Measurements from ENCODE around the gene SHB. TPM values are rescaled to one million over a fixed set of nuclear protein-coding genes. Genes with fewer than 3 reads are reported as not detected.

Gene SHB
- total RNA-seq, 1 experiment from 2014 or later = 56.4 TPM

DNA sequence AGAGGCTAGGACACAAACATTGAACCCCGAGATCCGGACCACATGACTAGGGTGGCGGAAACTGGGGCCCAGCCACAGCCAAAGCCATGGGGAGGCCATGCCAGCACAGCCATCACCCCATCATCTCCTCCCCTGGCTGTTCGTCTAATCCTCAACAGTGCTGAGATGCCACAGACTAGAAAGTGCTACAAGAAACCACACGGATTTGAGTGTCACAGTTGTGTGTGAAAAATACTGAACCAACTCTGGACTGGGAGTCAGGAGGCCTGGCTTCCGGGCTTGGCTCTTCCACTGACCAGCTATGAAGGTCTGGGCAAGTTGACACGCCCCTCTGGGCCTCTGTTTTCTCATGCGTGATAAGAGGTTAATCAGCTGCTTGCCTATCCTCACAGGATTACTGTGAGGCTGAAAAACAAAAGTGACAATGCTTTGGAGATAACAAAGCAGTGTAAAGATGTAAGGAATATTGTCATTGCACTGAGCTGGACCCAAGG lies 38.8 kb upstream of the SHB start:
- ATAC-seq = no peak
- H3K9me3 ChIP-seq (ENCODE audit: low read length) = no peaks in the 10 kb centered on the region
- ChIA-PET CTCF (no interaction called here), POLR2A (ENCODE audit: unreplicated experiment) (no interaction called here)
- BruUV-seq (replicated peaks) = no TSS peak
- no peak overlapping the region for H3K4me2 ChIP-seq (ENCODE audit: low read length)
- H3K9ac ChIP-seq (ENCODE audit: low read length) = no peak overlapping the region
- no peaks in the 10 kb centered on the region for H3K9me2 ChIP-seq (replicated peaks; ENCODE audit: low read length)
- intact Hi-C loops (cut with micrococcal nuclease) = no loop called here
- H3K79me2 ChIP-seq (ENCODE audit: low read length) = no peaks in the 10 kb centered on the region
- H3K36me3 ChIP-seq (ENCODE audit: low read depth, low read length) = no peaks in the 10 kb centered on the region
- no peak overlapping the region for H3K27ac ChIP-seq (ENCODE audit: low read length)
- TF ChIP-seq EZH2phosphoT487 (IDR thresholded peaks at IDR 0.05; ENCODE audit: borderline replicate concordance, low read length) = no peak
- TF ChIP-seq, protein P1, sequence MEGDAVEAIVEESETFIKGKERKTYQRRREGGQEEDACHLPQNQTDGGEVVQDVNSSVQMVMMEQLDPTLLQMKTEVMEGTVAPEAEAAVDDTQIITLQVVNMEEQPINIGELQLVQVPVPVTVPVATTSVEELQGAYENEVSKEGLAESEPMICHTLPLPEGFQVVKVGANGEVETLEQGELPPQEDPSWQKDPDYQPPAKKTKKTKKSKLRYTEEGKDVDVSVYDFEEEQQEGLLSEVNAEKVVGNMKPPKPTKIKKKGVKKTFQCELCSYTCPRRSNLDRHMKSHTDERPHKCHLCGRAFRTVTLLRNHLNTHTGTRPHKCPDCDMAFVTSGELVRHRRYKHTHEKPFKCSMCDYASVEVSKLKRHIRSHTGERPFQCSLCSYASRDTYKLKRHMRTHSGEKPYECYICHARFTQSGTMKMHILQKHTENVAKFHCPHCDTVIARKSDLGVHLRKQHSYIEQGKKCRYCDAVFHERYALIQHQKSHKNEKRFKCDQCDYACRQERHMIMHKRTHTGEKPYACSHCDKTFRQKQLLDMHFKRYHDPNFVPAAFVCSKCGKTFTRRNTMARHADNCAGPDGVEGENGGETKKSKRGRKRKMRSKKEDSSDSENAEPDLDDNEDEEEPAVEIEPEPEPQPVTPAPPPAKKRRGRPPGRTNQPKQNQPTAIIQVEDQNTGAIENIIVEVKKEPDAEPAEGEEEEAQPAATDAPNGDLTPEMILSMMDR (conservative IDR thresholded peaks at IDR 0.05; ENCODE audit: low read depth, low read length) = no peak
- no peak for TF ChIP-seq EZH2 (IDR thresholded peaks at IDR 0.05; ENCODE audit: low read length, unreplicated experiment)
- no peak for DNase-seq
- no peak overlapping the region for H2AFZ ChIP-seq (ENCODE audit: low read length)
- no peaks in the 10 kb centered on the region for H3F3A ChIP-seq (ENCODE audit: low read length, unreplicated experiment)
- H4K20me1 ChIP-seq (ENCODE audit: low read length) = no peaks in the 10 kb centered on the region
- no peaks in the 10 kb centered on the region for H3K27me3 ChIP-seq (ENCODE audit: low read length)
- H3K4me1 ChIP-seq (ENCODE audit: insufficient read depth, low read length) = 0 out of 2 replicates have a peak, but pooled peaks cover 3% of the 10 kb centered on the region
- no peak overlapping the region for H3K4me3 ChIP-seq (ENCODE audit: low read length)

DNA sequence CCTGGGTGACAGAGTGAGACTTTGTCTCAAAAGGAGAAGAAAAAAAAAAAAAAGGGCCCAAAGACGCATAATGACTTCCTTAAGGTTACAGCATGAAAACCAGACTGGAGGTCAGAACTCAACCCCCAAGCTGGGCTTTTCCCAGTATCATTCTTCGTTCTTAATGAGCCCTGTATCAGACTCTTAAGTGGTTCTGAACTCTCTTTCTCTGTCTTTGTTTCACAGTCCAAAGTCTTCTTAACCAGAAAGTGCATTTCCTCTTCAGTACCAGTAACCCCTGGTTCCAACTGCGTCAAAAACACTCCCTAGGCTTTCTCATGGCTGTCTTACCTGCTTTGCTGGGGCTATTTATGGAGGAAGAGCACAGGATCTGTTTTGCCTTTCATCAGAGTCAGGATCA lies 38.4 kb upstream of the SHB start:
- H3K27ac ChIP-seq (ENCODE audit: low read length) = no peak overlapping the region
- no peak overlapping the region for H3K9ac ChIP-seq (ENCODE audit: low read length)
- no peaks in the 10 kb centered on the region for H3K9me3 ChIP-seq (ENCODE audit: low read length)
- H3K36me3 ChIP-seq (ENCODE audit: low read depth, low read length) = no peaks in the 10 kb centered on the region
- H3F3A ChIP-seq (ENCODE audit: low read length, unreplicated experiment) = no peaks in the 10 kb centered on the region
- H3K79me2 ChIP-seq (ENCODE audit: low read length) = no peaks in the 10 kb centered on the region
- DNase-seq (no peak), ATAC-seq (no peak)
- H2AFZ ChIP-seq (ENCODE audit: low read length) = no peak overlapping the region
- CTCF ChIA-PET = no interaction called here
- H3K4me1 ChIP-seq (ENCODE audit: insufficient read depth, low read length) = 0 out of 2 replicates have a peak, but pooled peaks cover 3% of the 10 kb centered on the region
- BruUV-seq (replicated peaks) = no TSS peak
- POLR2A ChIA-PET (ENCODE audit: unreplicated experiment) = no interaction called here
- no peaks in the 10 kb centered on the region for H4K20me1 ChIP-seq (ENCODE audit: low read length)
- no peak overlapping the region for H3K4me3 ChIP-seq (ENCODE audit: low read length)
- no peaks in the 10 kb centered on the region for H3K9me2 ChIP-seq (replicated peaks; ENCODE audit: low read length)
- no peak overlapping the region for H3K4me2 ChIP-seq (ENCODE audit: low read length)
- no peaks in the 10 kb centered on the region for H3K27me3 ChIP-seq (ENCODE audit: low read length)
- TF ChIP-seq EZH2phosphoT487 (IDR thresholded peaks at IDR 0.05; ENCODE audit: borderline replicate concordance, low read length) (no peak), EZH2 (IDR thresholded peaks at IDR 0.05; ENCODE audit: low read length, unreplicated experiment) (no peak)
- TF ChIP-seq, protein P1 (conservative IDR thresholded peaks at IDR 0.05; ENCODE audit: low read depth, low read length) = no peak
- intact Hi-C loops (cut with micrococcal nuclease) = no loop called here

DNA sequence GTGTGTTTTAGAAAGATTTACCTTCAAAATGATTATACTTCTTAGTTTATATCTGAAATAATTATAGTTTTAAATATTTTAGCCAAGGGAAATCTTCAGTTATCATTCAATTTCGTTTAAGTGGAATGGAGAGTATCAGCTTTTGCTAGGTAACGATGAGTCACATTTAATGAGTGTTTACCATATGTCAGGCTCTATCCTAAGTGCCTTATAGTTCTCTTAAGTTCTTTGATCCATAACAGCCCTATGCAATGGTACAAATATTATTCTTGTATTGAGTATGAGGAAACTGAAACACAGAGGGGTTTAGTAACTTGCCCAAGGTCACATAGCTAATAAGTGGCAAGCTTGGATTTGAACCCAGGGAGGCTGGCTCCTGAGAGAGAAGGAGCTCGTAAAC lies 37.5 kb upstream of the SHB start:
- no peaks in the 10 kb centered on the region for H3K27me3 ChIP-seq (ENCODE audit: low read length)
- BruUV-seq (replicated peaks) = no TSS peak
- CTCF ChIA-PET = no interaction called here

More for the DNA sequence above, 37.5 kb upstream of the SHB start:
- no peaks in the 10 kb centered on the region for H3K9me2 ChIP-seq (replicated peaks; ENCODE audit: low read length)
- H3K36me3 ChIP-seq (ENCODE audit: low read depth, low read length) = no peaks in the 10 kb centered on the region
- POLR2A ChIA-PET (ENCODE audit: unreplicated experiment) = no interaction called here
- no peak overlapping the region for H3K4me3 ChIP-seq (ENCODE audit: low read length)
- H3F3A ChIP-seq (ENCODE audit: low read length, unreplicated experiment) = no peaks in the 10 kb centered on the region
- no peak for TF ChIP-seq EZH2 (IDR thresholded peaks at IDR 0.05; ENCODE audit: low read length, unreplicated experiment)
- no peak for TF ChIP-seq EZH2phosphoT487 (IDR thresholded peaks at IDR 0.05; ENCODE audit: borderline replicate concordance, low read length)
- TF ChIP-seq, protein P1 (conservative IDR thresholded peaks at IDR 0.05; ENCODE audit: low read depth, low read length) = no peak
- no peak overlapping the region for H3K9ac ChIP-seq (ENCODE audit: low read length)
- no peak overlapping the region for H2AFZ ChIP-seq (ENCODE audit: low read length)
- no peak overlapping the region for H3K27ac ChIP-seq (ENCODE audit: low read length)
- no peaks in the 10 kb centered on the region for H3K79me2 ChIP-seq (ENCODE audit: low read length)
- DNase-seq (peak; percentile 62), ATAC-seq (peak; percentile 91)
- H3K9me3 ChIP-seq (ENCODE audit: low read length) = no peaks in the 10 kb centered on the region
- intact Hi-C loops (cut with micrococcal nuclease) = no loop called here
- H3K4me2 ChIP-seq (ENCODE audit: low read length) = no peak overlapping the region
- H3K4me1 ChIP-seq (ENCODE audit: insufficient read depth, low read length) = 0 out of 2 replicates have a peak, but pooled peaks cover 3% of the 10 kb centered on the region
- H4K20me1 ChIP-seq (ENCODE audit: low read length) = no peaks in the 10 kb centered on the region
